GM23338 (cell line): ENCODE data around the gene XAB2. TPM values are rescaled to one million over a fixed set of nuclear protein-coding genes. Genes with fewer than 3 reads are reported as not detected.

Experiments used
- ATAC-seq: fragments of 200-7000 bp; cut with Tn5 transposase; 3 replicates; pipeline ENCODE4 v1.9.1; 2020
- DNase-seq: peaks from one replicate; pipeline ENCODE4 v3.0.0-alpha.2; 2015; ENCODE audit warnings: low spot score
- H2AFZ ChIP-seq: fragments of 200-600 bp; sonication (generic); 2 replicates; pipeline ENCODE4 v1.8.0; 2016; ENCODE audit warnings: antibody characterized with exemption, mild to moderate bottlenecking, moderate library complexity
- H3F3A ChIP-seq: fragments of 200-600 bp; sonication (generic); replicated peaks from 2 replicates; pipeline ENCODE4 v1.8.0; 2017; ENCODE audit warnings: antibody characterized with exemption, mixed run types, low read depth
- H3K27ac ChIP-seq: fragments of 200-600 bp; sonication (generic); 2 replicates; pipeline ENCODE4 v1.6.1; 2016; ENCODE audit warnings: low read depth
- H3K27me3 ChIP-seq: fragments of 200-600 bp; sonication (generic); 2 replicates; pipeline ENCODE4 v1.8.0; 2016; ENCODE audit warnings: mild to moderate bottlenecking, mixed run types, moderate library complexity; ENCODE audit not compliant: insufficient read depth
- H3K36me3 ChIP-seq: fragments of 200-600 bp; sonication (generic); 2 replicates; pipeline ENCODE4 v1.8.0; 2016; ENCODE audit warnings: mild to moderate bottlenecking; ENCODE audit not compliant: insufficient read depth
- H3K4me1 ChIP-seq: fragments of 200-600 bp; sonication (generic); 2 replicates; pipeline ENCODE4 v1.8.0; 2016; ENCODE audit warnings: mild to moderate bottlenecking, moderate library complexity; ENCODE audit not compliant: insufficient read depth
- H3K4me2 ChIP-seq: fragments of 200-600 bp; sonication (generic); 2 replicates; pipeline ENCODE4 v1.7.1; 2017; ENCODE audit warnings: mixed run types
- H3K4me3 ChIP-seq: fragments of 200-600 bp; sonication (generic); 2 replicates; pipeline ENCODE4 v1.6.1; 2016; ENCODE audit warnings: mixed run types
- H3K79me2 ChIP-seq: fragments of 200-600 bp; sonication (generic); replicated peaks from 2 replicates; pipeline ENCODE4 v1.8.0; 2017; ENCODE audit warnings: mild to moderate bottlenecking; ENCODE audit not compliant: insufficient read depth
- H3K9me2 ChIP-seq: fragments of 200-600 bp; sonication (generic); 2 replicates; pipeline ENCODE4 v1.8.0; 2017; ENCODE audit not compliant: insufficient read depth
- H4K20me1 ChIP-seq: fragments of 200-600 bp; sonication (generic); replicated peaks from 2 replicates; pipeline ENCODE4 v1.8.0; 2017; ENCODE audit warnings: mild to moderate bottlenecking; ENCODE audit not compliant: insufficient read depth
- H3K27ac Mint-ChIP-seq: 2 replicates; pipeline ENCODE4 v1.8.0; 2020; ENCODE audit warnings: inconsistent platforms, mild to moderate bottlenecking, moderate library complexity, mixed read lengths
- H3K27me3 Mint-ChIP-seq: 3 replicates; pipeline ENCODE4 v1.8.0; 2022; ENCODE audit warnings: low read depth, mild to moderate bottlenecking, moderate library complexity, mixed read lengths, inconsistent platforms; ENCODE audit not compliant: insufficient read depth, poor library complexity
- H3K36me3 Mint-ChIP-seq: 3 replicates; pipeline ENCODE4 v1.8.0; 2021; ENCODE audit warnings: low read depth, mild to moderate bottlenecking, inconsistent platforms, moderate library complexity, mixed read lengths
- H3K4me1 Mint-ChIP-seq: 3 replicates; pipeline ENCODE4 v1.8.0; 2020; ENCODE audit warnings: mild to moderate bottlenecking, inconsistent platforms, mixed read lengths
- H3K4me3 Mint-ChIP-seq: 3 replicates; pipeline ENCODE4 v1.8.0; 2021; ENCODE audit warnings: moderate library complexity, mild to moderate bottlenecking, inconsistent platforms, mixed read lengths
- H3K9me3 Mint-ChIP-seq: 3 replicates; pipeline ENCODE4 v1.8.0; 2020; ENCODE audit warnings: moderate library complexity, mild to moderate bottlenecking, inconsistent platforms, mixed read lengths
- CREB1 ChIP-seq: fragments of 250-450 bp; sonication (Bioruptor Pico); IDR thresholded peaks from 2 replicates; pipeline ENCODE4 v1.5.0; 2020; ENCODE audit warnings: low read depth, mild to moderate bottlenecking, moderate library complexity
- ETS1 ChIP-seq: IDR thresholded peaks from 2 replicates; pipeline ENCODE4 v1.6.1; 2016; ENCODE audit warnings: antibody characterized with exemption
- EZH2 ChIP-seq: fragments of 200-600 bp; sonication (generic); IDR thresholded peaks from one replicate; pipeline ENCODE4 v1.8.0; 2017; ENCODE audit warnings: antibody characterized with exemption, mild to moderate bottlenecking, low read depth; ENCODE audit not compliant: unreplicated experiment
- EZH2phosphoT487 ChIP-seq: fragments of 200-600 bp; sonication (generic); IDR thresholded peaks from one replicate; pipeline ENCODE4 v1.8.1; 2018; ENCODE audit warnings: antibody characterized with exemption; ENCODE audit not compliant: unreplicated experiment
- JUNB ChIP-seq: IDR thresholded peaks from one replicate; pipeline ENCODE4 v1.6.1; 2016; ENCODE audit warnings: antibody characterized with exemption; ENCODE audit not compliant: unreplicated experiment
- NANOG ChIP-seq: IDR thresholded peaks from 2 replicates; pipeline ENCODE4 v1.6.1; 2016; ENCODE audit warnings: antibody characterized with exemption, borderline replicate concordance
- POLR2AphosphoS5 ChIP-seq: IDR thresholded peaks from 2 replicates; pipeline ENCODE4 v1.6.1; 2016; ENCODE audit warnings: antibody characterized with exemption, low read depth
- STAT1 ChIP-seq: IDR thresholded peaks from one replicate; pipeline ENCODE4 v1.6.1; 2016; ENCODE audit warnings: antibody characterized with exemption; ENCODE audit not compliant: unreplicated experiment
- ZNF114 ChIP-seq: fragments of 250-450 bp; sonication (Bioruptor Pico); IDR thresholded peaks from 2 replicates; pipeline ENCODE4 v1.5.0; 2020; ENCODE audit warnings: mild to moderate bottlenecking, moderate library complexity
- polyA plus RNA-seq: library from polyadenylated mRNA; unstranded; fragments of >200 nt; fragmentation: Nextera tagmentation; extraction: Ambion mirVana; gene quantifications from 2 replicates; pipeline ENCODE4 v1.2.1, GENCODE V29; 2016
- total RNA-seq: library from RNA; depleted of rRNA; stranded (reverse); fragments of >200 nt; shearing (Covaris generic); gene quantifications from 2 replicates; pipeline ENCODE4 v1.2.3, GENCODE V29; 2014

Gene XAB2
- total and polyA plus RNA-seq, 2 experiments from 2014 or later: 18.4 to 69.0 TPM

GRCh38 chr19:7596211-7596937 is 33.0 kb downstream of the XAB2 start:
- H3K9me2 ChIP-seq: no peaks in the 10 kb centered on the region
- peaks cover 15% of the 10 kb centered on the region for H4K20me1 ChIP-seq
- H3K27me3 Mint-ChIP-seq: peaks cover 12% of the 10 kb centered on the region
- DNase-seq: peak; percentile 48
- peaks cover 6% of the 10 kb centered on the region; the same call in 1 of the 2 replicates for H3K27me3 ChIP-seq
- peak overlapping the region; percentile 69; the same call in 1 of the 2 replicates for H2AFZ ChIP-seq
- peaks cover 9% of the 10 kb centered on the region for H3K4me1 ChIP-seq
- H3K4me1 Mint-ChIP-seq: peaks cover 16% of the 10 kb centered on the region
- no peaks in the 10 kb centered on the region for H3K36me3 ChIP-seq
- peaks cover 9% of the 10 kb centered on the region; the same call in 2 of the 3 replicates for H3K36me3 Mint-ChIP-seq
- no peak overlapping the region for H3K27ac Mint-ChIP-seq
- TF ChIP-seq CREB1 (CRISPR knock-in tag): no peak
- no peak for TF ChIP-seq ZNF114 (CRISPR knock-in tag)
- no peak for TF ChIP-seq EZH2phosphoT487
- TF ChIP-seq NANOG: no peak
- TF ChIP-seq STAT1: no peak
- no peaks in the 10 kb centered on the region for H3K9me3 Mint-ChIP-seq
- H3K27ac ChIP-seq: no peak overlapping the region
- peaks cover 24% of the 10 kb centered on the region for H3K79me2 ChIP-seq
- peak overlapping the region; percentile 76 for H3K4me3 Mint-ChIP-seq
- 0 out of 2 replicates have a peak, but pooled peaks cover 2% of the 10 kb centered on the region for H3F3A ChIP-seq
- ATAC-seq: peak; percentile 26
- peak overlapping the region; percentile 96 for H3K4me2 ChIP-seq
- peak overlapping the region; percentile 87 for H3K4me3 ChIP-seq

- Histone ChIP-seq H3F3A (0 out of 2 replicates have a peak, but pooled peaks cover 2% of the 10 kb centered on the region), H3K36me3 (no peaks in the 10 kb centered on the region), H4K20me1 (peaks cover 15% of the 10 kb centered on the region; the same call in 1 of the 2 replicates), H3K27ac (no peak within 1 kb of the TSS), H3K9me2 (no peaks in the 10 kb centered on the region), H3K4me2 (peak within 1 kb of the TSS; percentile 96), H3K4me1 (peaks cover 9% of the 10 kb centered on the region), H3K27me3 (peaks cover 6% of the 10 kb centered on the region; the same call in 1 of the 2 replicates), H3K79me2 (peaks cover 17% of the 10 kb centered on the region), H3K4me3 (peak within 1 kb of the TSS; percentile 87), H2AFZ (peak within 1 kb of the TSS; percentile 93)
- Mint-ChIP-seq H3K4me3 (peak within 1 kb of the TSS; percentile 76), H3K4me1 (peaks cover 16% of the 10 kb centered on the region), H3K9me3 (no peaks in the 10 kb centered on the region), H3K36me3 (peaks cover 9% of the 10 kb centered on the region; the same call in 2 of the 3 replicates), H3K27ac (no peak within 1 kb of the TSS), H3K27me3 (peaks cover 12% of the 10 kb centered on the region)
- TF ChIP-seq JUNB: no peak
- 0 out of 2 replicates have a peak, but pooled peaks have one; percentile 40 for TF ChIP-seq POLR2AphosphoS5
- TF ChIP-seq CREB1 (CRISPR knock-in tag): peak; percentile 47; the same call in 1 of the 2 replicates
- ATAC-seq (peak; percentile 93), DNase-seq (peak; percentile 89)
Measured at GRCh38 chr19:7595466-7596133, 33.7 kb downstream of the XAB2 start, which contains the start of gene CAMSAP3. TSS of gene CAMSAP3 (plus strand) at chr19:7595863. CDS start at chr19:7596003, 140 bp downstream.

- no peaks in the 10 kb centered on the region for H3F3A ChIP-seq
- peaks cover 10% of the 10 kb centered on the region for H3K27me3 Mint-ChIP-seq
- H3K9me2 ChIP-seq: no peaks in the 10 kb centered on the region
- no peaks in the 10 kb centered on the region for H3K4me1 ChIP-seq
- no peaks in the 10 kb centered on the region for H3K9me3 Mint-ChIP-seq
- ATAC-seq: peak; percentile 76
- H3K4me3 ChIP-seq: no peak overlapping the region
- no peak for DNase-seq
- H2AFZ ChIP-seq: no peak overlapping the region
- H3K4me3 Mint-ChIP-seq: no peak overlapping the region
- no peaks in the 10 kb centered on the region for H3K36me3 ChIP-seq
- H3K27ac Mint-ChIP-seq: no peak overlapping the region
- no peak for TF ChIP-seq JUNB
- TF ChIP-seq STAT1: no peak
- TF ChIP-seq EZH2: no peak
- TF ChIP-seq ETS1: no peak
- no peak for TF ChIP-seq CREB1 (CRISPR knock-in tag)
- TF ChIP-seq ZNF114 (CRISPR knock-in tag): no peak
- H4K20me1 ChIP-seq: no peaks in the 10 kb centered on the region
- no peaks in the 10 kb centered on the region; the same call in 2 of the 3 replicates for H3K36me3 Mint-ChIP-seq
- H3K79me2 ChIP-seq: no peaks in the 10 kb centered on the region
- H3K27me3 ChIP-seq: peaks cover 6% of the 10 kb centered on the region; the same call in 1 of the 2 replicates
- H3K27ac ChIP-seq: no peak overlapping the region
- no peak overlapping the region for H3K4me2 ChIP-seq
- H3K4me1 Mint-ChIP-seq: peaks cover 2% of the 10 kb centered on the region
Measured at GRCh38 chr19:7590256-7590655, 39.1 kb downstream of the XAB2 start.
